ENCODE data around the gene NDUFV2. TPM values are rescaled to one million over a fixed set of nuclear protein-coding genes. Genes with fewer than 3 reads are reported as not detected.
A peak's percentile ranks its signal among the peaks of the same experiment; 100 is the strongest.

NDUFV2 gene
- total RNA-seq, 4 donors from 2014 or later, result 62.4 to 91.3 (median 74.6) TPM

- Histone ChIP-seq H3K4me3 (no peak overlapping the region), H3K36me3 (no peaks in the 10 kb centered on the region), H3K27ac (peak overlapping the region in 1 of 4 donors; percentile 94), H3K27me3 (no peaks in the 10 kb centered on the region), H3K9me3 (no peaks in the 10 kb centered on the region), H3K4me1 (peaks cover 3 to 28% (median 18%) of the 10 kb centered on the region in 4 donors)
- WGBS, 2 donors, result 84 to 86% methylated on average over 3 of the region's 3 CpGs
- no peak for DNase-seq (ENCODE audit: low spot score in 2 of 2)
- TF ChIP-seq EP300 (IDR thresholded peaks at IDR 0.05) (no peak), POLR2A (IDR thresholded peaks at IDR 0.05) (no peak), CTCF (IDR thresholded peaks at IDR 0.05) (no peak)
Measured at GRCh38 chr18:9100796-9101195, 1.7 kb upstream of the NDUFV2 start.

DNA sequence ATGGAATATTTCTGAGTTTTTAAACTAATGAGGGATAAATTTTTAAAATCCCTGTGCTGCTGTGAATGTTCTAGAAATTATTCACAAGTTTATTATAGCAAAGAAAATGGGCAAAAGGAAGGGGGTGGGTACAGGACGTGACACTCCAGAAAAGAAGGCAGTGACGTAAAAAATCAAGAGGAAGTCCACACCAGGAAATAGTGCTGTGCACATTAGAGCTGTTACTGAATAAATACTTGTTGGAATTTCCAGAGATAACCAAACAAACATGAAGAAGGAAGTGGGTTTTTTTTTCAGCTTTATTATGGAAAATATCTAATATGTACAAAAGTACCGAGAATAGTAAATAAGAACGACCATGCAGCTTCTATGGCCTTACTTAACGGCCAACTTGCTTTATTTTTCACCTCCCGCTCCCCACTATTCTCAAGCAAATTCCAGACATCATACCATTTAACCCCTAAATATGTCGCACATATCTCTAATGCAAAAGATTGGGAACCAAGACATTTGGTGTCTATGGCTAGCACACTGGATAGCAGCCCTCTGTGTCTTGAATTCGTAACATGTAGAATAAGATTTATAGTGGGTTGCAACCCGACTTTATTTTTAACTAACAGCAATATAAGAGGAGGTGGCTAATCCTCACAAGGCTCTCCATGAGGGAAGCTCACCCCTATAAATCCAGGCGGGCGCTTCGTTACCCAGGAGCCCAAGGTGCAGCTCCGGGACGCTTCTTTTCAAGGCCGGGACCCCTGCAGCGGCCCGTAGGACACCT is 580 bp upstream of the NDUFV2 start:
- H3K36me3 ChIP-seq, result no peaks in the 10 kb centered on the region
- H3K9me3 ChIP-seq, result no peaks in the 10 kb centered on the region
- 1% methylated on average over 11 to 16 of the region's 17 CpGs for WGBS, 2 donors
- H3K27ac ChIP-seq, result peak overlapping the region; percentile 79 to 94 (median 92)
- H3K4me1 ChIP-seq, result peaks cover 3 to 39% (median 29%) of the 10 kb centered on the region in 4 donors
- H3K27me3 ChIP-seq, result no peaks in the 10 kb centered on the region
- peak overlapping the region; percentile 57 to 87 (median 74) for H3K4me3 ChIP-seq
- TF ChIP-seq POLR2A (IDR thresholded peaks at IDR 0.05), result no peak
- no peak for TF ChIP-seq CTCF (IDR thresholded peaks at IDR 0.05)
- no peak for TF ChIP-seq EP300 (IDR thresholded peaks at IDR 0.05)
- no peak for DNase-seq (ENCODE audit: low spot score in 2 of 2)

DNA sequence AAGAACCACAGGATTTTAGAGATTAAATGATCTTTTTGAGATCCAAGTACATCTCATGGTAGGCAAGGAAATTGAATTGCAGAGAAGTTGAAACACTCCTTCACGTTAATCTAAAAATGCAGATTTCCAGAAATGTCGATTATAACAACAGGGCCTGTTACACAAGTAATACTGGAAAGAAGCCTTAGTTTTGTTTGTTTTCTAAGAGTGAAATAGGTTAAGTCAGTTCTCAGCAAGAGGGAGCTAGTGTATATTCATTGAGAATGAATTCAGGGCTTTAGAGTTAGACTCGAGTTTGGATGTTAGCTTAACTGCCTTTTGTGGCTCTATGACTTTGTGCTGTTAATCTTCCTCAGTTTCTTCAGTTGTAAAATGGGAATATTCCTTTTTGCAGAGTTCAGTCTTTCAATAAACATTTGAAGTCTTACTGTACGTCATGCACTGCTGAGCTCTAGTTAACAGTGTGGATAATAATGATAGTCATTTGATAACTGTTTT is 926 bp downstream of the NDUFV2 start:
- H3K4me1 ChIP-seq, result peaks cover 3 to 53% (median 37%) of the 10 kb centered on the region in 4 donors
- no peaks in the 10 kb centered on the region for H3K27me3 ChIP-seq
- 0 to 2% methylated on average over 4 of the region's 4 CpGs for WGBS, 2 donors

DNA sequence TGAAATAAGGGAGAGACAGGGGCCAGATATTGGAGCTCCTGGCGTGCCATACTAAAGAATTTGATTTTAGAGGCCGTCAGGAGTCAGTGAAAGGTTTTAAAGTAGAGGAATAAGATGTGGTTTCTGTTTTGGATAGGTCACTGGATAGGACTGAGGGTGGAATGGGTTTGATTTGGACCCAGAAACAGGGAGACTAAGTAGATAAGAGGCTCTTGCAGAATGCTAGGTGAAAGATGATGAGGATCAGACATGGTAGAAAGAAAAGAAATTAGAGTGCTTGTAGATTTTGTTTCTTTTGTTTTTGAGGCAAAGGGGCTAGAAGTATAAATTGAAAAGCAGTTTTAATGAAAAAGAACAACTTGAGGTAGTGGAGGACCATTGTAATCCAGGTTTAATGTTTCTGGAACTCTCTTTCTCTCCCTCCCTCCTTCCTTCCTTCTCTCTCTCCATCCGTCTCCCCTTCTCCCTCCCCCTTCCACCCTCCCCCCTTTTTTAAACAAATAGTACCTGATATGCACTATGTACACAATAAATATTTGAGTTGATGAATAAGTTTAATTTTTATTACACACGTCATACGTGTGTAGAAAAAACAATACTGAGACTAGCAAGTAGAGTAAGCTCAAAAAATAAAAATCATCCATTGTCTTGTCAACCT is 1.9 kb downstream of the NDUFV2 start:
- no peak for DNase-seq (ENCODE audit: low spot score in 2 of 2)
- 12 to 16% methylated on average over 5 of the region's 5 CpGs for WGBS, 2 donors
- H3K4me3 ChIP-seq, result peak overlapping the region; percentile 57 to 87 (median 74)
- TF ChIP-seq CTCF (IDR thresholded peaks at IDR 0.05), result no peak
- no peak for TF ChIP-seq POLR2A (IDR thresholded peaks at IDR 0.05)
- no peak for TF ChIP-seq EP300 (IDR thresholded peaks at IDR 0.05)
- peaks cover 3 to 63% (median 44%) of the 10 kb centered on the region in 4 donors for H3K4me1 ChIP-seq
- H3K9me3 ChIP-seq, result no peaks in the 10 kb centered on the region
- no peaks in the 10 kb centered on the region for H3K36me3 ChIP-seq
- H3K27me3 ChIP-seq, result no peaks in the 10 kb centered on the region
- peak overlapping the region; percentile 17 to 94 (median 64) for H3K27ac ChIP-seq

More for the DNA sequence above, 926 bp downstream of the NDUFV2 start:
- H3K36me3 ChIP-seq, result no peaks in the 10 kb centered on the region
- no peak for TF ChIP-seq POLR2A (IDR thresholded peaks at IDR 0.05)
- TF ChIP-seq CTCF (IDR thresholded peaks at IDR 0.05), result no peak
- no peak for TF ChIP-seq EP300 (IDR thresholded peaks at IDR 0.05)
- peak overlapping the region; percentile 57 to 87 (median 74) for H3K4me3 ChIP-seq
- peak overlapping the region; percentile 79 to 94 (median 92) for H3K27ac ChIP-seq
- no peaks in the 10 kb centered on the region for H3K9me3 ChIP-seq
- no peak for DNase-seq (ENCODE audit: low spot score in 2 of 2)

DNA sequence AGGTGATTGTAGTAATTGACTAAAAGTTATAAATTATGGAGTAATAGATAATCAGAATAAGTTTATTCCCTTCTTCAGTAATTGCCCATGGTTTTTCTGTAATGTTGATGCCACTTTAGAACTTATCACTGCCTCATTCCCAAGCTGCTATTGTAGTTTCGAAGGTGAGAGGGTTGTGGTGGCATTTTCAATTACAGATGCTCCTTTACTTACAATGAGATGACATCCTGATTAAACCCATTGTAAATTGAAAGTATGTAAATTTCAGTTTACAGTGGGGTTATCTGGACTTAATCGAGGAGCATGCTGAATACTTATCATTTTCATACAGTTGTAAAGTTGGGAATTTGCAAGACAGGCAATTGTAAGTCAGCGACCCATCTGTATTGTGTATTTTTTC is 2.9 kb downstream of the NDUFV2 start:
- no peaks in the 10 kb centered on the region for H3K27me3 ChIP-seq
- WGBS, 2 donors, result 33 to 43% methylated on average over 3 of the region's 3 CpGs
- TF ChIP-seq CTCF (IDR thresholded peaks at IDR 0.05) (no peak), EP300 (IDR thresholded peaks at IDR 0.05) (no peak), POLR2A (IDR thresholded peaks at IDR 0.05) (no peak)
- no peak for DNase-seq (ENCODE audit: low spot score in 2 of 2)
- H3K4me3 ChIP-seq, result peak overlapping the region in 2 of 4 donors; percentile 16 to 66
- peaks cover 3 to 72% (median 54%) of the 10 kb centered on the region in 4 donors for H3K4me1 ChIP-seq
- H3K27ac ChIP-seq, result peak overlapping the region in 2 of 4 donors; percentile 2 to 94
- no peaks in the 10 kb centered on the region for H3K9me3 ChIP-seq
- no peaks in the 10 kb centered on the region for H3K36me3 ChIP-seq

Data from tibial nerve (tissue), 4 donors.